GM18519 (cell line): ENCODE measurements around the gene CARHSP1.
"Not testable (repeated sequence)": the region's sequence is repeated elsewhere in the genome, so short reads cannot be mapped to it uniquely, and the experiment has no call there.

Source experiments
- ATAC-seq: cut with Tn5 transposase; IDR thresholded peaks from one replicate; pipeline ENCODE4 v1.9.1; 2021; ENCODE audit warnings: mild to moderate bottlenecking, moderate library complexity; ENCODE audit not compliant: unreplicated experiment, low FRiP score

The CARHSP1 gene

DNA sequence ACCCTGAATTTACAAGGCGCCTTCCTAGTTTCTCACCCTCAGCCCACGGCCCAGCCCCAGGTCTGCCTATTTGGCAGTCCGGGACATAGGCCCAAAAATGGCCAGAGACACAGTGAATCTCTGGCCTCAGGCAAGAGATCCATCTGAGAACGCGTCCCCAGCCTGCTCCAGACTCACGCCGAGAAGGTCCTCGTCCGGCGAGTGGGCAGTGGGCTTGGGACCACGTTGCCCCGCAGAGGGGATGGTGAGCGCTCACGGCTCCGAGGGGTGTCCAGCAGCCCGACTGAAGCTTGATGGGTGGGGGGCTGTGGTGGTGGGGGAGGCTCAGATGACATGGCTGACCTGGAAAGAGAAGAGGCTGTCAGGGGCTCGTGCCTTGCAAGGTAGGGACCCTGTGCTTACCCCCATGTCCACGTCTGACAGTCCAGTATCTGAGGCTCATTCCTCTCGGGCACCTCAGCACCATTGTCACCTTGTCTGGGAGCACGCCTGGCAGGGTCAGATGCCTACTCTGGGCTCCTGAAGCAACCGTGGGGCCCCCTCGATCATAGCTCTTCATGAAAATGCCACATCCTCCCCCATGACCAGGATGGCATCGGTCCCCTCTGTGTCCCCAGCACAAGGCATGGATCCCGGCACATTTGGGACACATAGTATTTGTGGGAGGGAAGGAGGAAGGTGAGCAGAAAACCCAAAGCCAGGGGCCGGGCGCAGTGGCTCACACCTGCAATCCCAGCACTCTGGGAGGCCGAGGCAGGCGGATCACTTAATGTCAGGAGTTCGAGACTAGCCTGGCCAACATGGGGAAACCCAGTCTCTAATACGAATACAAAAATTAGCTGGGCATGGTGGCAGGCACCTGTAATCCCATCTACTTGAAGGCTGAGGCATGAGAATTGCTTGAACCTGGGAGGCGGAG lies 9.6 kb downstream of the CARHSP1 start:
- ATAC-seq: no peak

DNA sequence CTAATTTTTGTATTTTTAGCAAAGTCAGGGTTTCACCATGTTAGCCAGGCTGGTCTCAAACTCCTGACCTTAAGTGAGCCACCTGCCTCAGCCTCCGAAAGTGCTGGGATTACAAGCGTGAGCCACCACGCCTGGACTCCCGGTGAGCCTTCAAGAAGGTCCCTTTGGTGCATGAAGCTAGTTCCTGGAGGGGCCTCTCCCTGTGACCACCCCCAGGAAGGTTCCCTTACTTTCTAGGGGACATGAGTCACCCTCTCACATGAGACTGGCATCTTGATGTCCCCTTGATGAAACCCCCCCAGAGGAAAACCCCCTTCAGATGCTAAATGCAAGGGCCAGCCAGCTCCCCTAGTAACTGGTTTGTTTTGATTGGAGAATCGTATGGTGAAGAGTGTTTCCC lies 12.8 kb downstream of the CARHSP1 start:
- no peak for ATAC-seq

DNA sequence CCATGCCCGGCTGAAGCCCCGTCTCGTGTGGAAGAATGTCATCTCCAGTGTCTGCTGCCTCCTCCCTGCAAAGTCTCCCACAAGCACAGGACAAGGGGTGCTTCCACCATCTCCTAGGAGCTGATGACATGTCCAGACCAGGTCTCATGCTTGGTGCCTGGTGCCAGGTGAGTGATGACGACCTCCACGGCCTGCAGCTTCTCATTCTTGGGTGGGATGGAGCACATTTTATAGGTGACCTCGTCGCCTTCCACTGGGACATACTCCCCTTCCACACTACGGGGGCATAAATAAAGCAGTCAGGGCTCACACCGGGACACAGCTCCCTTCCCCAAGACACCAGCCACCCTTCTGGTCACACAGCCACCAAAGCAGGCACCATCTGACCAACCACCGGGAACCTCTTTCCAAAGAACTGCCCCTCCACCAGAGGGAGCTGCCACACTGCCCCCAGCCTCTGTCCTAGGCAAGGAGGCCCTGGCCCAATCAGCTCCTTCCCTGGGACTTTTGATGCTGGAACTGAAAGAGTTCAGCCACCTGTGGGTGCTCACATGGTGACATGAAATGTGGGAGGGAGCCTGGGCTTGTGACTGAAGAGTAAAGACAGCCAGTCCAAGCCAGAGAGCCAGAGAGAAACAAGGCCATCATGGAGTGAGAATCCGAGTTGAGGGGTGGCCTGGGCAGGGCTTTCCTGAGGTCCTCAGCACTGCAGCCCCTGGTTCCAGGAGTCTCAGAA lies 13.6 kb downstream of the CARHSP1 start:
- ATAC-seq: no peak

DNA sequence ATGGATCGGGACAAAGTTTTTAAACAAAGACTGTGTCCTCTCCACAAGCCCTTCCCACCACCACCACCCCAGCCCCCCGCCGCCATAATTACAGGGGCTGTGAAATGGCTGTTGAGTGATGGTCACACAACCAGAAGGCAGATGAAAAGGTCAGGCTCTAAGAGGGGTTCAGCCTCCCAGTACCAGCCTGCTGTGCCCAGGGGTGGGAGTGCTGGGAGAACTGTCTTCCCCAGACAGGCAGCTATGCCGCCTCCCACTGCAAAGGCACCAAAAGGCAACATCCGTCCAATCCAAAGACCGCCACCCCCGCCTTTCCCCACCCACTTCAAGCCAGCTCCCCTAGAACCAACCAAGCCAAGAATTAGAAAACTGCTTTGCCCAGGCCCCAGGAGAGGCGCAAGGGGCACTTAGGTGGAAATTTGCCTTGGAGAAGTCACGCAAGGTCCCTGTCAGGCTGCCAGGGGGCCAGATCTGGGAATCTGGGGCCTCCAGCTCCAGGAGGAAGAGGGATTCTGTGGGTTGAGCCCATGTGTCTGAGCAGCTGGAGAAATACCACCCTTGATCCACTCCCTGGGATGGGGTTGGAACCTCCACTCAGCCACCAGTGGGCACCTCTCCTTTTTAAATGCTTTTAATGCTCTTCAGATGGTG lies 14.4 kb downstream of the CARHSP1 start:
- no peak for ATAC-seq

DNA sequence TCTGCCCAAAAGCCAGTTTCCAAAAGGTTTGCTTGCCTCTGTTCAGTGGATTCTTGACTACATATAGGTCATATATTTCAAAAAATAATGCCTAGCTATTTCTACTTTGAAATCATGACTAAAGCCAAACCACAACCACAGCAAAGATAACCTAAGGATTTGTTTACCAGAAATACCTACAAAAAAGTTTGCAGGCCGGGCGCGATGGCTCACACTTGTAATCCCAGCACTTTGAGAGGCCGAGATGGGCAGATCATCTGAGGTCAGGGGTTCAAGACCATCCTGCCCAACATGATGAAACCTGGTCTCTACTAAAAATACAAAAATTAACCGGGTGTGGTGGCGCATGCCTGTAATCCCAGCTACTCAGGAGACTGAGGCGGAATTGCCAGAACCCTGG lies 15.2 kb downstream of the CARHSP1 start:
- no peak for ATAC-seq

DNA sequence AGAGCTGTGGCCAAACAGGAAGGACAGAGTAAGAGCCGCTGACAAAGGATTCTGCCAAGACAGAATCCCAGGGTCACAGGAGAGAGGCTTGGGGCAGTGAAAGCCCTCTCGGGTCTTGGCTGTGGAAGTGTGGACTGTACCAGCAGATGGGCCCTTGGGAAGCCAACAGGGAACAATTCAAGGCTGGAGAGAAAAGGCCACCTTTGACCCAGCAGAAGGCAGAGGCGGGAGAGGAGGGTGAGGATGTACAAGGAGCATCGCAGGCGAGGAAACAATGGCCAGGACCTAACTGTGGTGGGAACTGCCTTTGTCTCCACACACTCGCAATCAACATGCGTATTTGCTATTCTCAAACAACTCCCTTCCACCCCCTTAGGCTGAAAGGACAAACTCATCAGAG lies 15.7 kb downstream of the CARHSP1 start:
- ATAC-seq: no peak

DNA sequence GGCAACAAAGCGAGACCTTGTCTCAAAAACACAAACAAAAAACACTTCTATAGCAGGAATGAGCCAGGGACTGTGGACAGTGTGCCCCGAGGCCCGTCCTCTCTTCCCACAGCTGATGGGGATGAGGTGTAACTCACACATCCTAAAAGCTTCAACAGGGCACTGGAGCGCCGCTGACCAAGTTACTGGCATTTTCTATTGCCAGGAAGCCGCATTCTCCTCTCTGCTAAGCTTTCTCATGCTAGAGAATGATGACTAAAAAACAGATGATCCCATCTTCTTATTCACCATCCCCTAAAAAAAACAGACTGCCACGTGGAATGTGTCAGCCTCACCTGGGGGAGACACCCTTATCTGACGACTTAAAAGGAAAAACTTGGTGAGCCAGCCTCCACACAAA lies 16.3 kb downstream of the CARHSP1 start:
- no peak for ATAC-seq

DNA sequence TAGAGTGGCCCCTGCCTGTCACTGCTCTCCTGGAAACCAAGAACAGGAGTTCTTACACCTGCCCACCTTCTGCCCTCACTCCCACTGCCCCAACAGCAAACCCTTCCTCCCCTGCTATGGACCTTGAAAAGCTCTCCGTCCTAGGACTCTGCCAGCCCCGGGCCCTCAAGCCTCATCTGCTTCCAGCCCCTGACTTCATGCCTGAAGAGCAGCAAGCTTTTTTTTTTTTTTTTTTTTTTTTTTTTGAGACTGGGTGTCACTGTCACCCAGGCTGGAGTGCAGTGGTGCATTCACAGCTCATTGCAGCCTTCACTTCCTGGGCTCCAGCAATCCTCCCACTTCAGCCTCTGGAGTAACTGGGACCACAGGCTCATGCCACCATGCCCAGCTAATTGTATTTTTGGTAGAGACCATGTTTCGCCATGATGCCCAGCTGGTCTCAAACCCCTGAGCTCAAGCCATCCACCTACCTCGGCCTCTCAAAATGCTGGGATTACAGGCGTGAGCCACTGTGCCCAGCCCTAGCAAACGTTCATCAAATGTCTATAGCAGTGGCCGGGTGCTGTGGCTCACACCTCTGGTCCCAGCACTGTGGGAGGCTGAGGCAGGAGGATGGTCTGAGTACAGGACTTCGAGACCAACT lies 16.9 kb downstream of the CARHSP1 start:
- ATAC-seq: no peak

DNA sequence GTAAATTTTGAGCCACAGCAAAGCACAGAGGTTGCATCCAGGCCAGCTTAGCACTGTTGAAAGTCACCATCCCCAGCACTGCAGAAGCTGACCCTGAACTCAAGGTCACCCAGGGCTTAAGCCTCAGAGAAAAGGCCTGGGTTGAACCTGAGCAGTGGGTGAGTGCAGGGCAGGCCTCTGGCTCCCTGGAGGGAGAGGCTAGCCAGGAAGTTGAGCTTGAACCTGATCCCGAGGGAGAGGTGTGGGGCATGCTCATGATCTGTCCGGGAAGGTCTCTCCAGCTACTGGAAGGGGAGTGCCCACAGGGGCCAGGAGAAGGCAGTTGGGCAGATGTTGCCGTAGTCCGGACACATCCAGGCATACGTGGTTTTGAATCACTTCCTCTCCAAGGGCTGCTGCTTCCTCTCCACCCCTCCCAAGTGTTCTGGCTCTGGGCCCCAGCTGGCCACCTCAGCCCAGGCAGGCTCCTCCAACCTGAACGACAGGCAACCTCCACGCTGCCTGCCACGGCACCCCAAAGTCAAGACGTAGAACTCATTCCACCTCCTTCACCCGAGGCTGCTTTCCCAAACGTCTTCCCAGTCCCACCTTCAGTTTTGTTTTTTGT lies 18.4 kb downstream of the CARHSP1 start:
- ATAC-seq: no peak

DNA sequence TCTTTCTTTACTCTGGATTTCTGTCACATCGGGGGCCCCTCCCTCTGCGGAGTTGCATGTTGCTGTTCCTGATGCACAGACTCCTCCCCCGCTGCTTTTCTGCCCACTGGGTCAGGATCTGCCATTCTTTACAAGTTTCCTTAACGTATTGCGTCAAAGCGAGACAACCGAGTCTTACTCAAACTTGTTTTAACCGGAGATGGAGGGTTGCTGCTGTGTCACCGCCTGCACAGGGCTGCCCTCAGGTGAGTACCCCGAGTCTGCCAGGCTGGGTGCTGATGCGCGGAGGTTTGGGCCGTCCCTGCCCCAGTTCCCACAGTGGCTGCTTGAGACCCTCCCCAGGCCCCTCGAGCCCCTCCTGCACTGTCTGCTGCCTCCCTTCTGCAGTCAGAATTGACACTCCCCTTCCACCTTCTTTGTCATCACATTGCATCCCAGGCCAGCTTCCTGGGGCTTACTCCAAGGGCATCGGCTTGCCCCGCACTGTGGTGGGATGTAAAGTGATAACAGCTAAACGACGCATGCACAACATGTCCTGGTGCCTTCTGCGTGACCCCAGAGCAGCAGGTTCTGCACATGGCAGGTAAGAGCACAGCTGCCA lies 19.3 kb downstream of the CARHSP1 start:
- ATAC-seq: no peak

DNA sequence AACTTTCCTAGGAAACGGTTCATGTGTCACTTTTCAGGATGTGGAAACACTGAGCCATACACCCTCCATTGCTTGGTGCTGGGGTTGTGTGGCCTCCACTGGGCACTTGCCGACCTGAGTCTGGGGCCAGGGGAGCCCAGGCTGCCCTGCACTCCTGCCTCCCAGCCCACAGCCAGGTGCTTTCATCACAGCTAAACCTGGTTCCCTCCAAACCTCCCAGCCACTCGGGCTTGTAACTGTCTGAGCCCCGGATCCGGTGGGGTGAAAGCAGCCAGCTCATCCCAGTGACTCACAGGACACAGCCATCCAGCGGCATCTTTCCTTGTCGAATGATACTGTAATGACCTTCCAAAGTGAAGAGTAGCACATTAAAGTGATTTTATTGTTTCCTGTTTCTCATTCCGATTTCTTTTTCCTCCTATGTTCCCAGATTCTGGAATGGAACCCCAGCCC lies 19.8 kb downstream of the CARHSP1 start:
- no peak for ATAC-seq

DNA sequence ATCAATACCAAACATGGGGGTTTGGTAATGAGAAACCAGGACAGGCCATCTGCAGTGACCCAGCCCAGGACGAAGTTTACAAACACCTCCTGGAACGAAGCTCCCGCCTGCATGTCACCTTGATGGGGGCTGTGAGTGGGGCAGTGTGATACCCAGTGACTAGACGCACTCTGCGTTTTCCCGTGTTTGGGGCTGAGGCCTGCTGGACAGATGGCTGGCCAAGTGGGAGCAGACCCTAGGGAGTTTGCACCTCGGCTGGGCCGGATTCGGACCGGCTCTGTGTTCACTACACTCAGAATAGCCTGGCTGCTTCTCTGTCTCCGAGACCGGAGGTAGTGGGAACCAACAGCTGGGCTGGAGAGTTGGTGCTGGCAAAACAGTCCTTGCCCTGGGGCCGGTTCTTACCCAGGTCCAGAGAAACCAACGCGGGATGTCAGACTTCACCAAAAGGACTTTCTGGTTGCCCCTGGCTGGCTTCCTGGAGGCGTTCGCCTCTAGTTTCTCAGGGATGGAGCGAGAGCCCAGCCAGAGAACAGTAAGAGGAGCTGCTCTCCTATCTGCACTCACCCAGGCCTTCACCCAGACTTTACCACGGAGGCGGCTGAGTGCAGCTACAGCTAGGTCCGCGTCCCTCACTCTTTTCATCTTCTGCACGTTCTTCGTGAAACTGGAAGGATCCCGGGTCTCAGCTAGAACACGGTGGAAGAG lies 20.4 kb downstream of the CARHSP1 start:
- ATAC-seq: no peak

DNA sequence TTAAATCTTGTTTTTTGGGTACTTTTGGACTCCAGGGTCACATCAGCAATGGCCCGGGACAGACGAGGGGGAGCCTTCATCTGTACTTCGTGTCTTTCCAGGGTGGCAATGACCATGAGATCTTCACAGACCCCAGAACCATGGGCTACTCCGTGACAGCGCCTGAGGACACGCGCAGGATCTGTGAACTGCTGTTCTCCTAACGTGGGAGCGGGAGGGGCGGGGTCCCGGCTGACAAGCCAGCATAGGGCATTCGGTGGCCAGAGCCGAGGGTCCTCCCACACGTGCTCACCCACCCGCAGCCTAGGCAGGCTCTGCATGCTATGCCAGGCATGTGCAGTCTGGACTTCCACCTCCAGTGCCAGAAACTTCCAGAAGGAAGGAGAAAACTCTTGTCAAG lies 21.2 kb downstream of the CARHSP1 start:
- ATAC-seq: no peak

DNA sequence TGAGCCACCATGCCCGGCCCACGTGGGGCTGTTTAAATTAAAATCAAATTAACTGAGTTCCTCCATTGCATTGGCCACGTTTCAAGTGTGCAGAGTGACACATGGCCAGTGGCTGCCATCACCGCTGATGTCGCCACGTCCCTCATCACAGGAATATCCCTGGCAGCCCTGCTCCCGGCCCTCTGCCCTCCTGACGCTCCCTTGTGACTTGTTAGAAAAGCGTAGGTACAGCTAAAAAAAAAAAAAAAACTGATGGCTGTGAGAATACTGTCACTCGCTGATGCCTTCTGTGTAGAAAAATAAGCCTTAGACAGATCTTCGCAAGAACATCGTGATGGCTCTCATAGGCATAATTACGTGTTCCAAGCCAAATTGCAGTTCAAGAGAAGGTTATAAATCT lies 21.7 kb downstream of the CARHSP1 start:
- ATAC-seq: no peak

DNA sequence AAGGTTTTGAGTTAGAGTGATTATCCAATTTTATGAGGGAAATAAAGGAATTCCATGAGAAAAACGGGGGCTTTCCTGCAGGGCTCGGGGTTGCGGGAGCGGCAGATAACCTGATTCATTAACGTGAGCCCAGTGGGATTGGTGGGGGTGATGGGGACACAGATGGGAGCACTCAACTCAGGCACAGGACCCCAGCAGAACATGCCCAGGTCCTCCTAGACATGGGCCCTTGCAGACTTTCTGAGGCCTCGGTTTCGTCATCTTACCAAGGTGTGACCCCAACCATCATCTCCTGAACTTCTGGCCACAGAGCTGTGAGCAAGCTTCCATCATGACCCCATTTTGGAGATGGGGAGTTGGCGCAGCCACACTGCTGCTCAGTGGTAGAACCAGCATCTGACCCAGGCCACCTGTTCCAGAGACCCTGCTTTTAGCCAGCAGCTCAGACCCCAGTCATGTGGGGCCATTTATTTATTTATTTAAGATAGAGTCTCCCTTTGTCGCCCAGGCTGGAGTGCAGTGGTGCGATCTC lies 22.3 kb downstream of the CARHSP1 start:
- ATAC-seq: no peak

DNA sequence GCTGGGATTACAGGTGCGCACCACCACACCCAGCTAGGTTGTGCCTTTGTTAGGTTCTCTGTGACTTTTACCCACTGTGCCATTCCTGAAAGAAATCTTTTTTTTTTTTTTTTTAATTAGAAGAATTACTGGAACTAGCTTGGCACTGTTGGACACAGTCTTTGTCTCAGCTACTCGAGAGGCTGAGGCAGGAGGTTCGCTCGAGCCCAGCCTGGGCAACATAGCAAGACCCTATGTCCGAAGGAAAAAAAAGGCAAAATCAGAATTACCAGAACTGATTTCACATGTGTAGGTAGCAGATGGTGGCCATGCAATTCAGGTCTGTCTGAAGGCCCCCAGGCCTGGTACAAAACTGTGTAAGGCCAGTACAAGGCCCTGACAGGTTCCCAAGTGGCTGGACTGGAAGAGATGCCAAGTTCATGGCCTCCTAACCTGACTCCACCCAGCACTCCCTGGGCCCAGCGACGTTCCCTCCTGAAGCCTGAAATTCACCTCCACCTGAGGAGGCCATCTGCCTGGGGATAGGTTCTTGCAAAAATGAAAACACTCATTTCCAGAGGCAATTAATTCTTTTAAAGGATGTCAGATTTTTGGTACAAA lies 23.0 kb downstream of the CARHSP1 start:
- ATAC-seq: no peak

DNA sequence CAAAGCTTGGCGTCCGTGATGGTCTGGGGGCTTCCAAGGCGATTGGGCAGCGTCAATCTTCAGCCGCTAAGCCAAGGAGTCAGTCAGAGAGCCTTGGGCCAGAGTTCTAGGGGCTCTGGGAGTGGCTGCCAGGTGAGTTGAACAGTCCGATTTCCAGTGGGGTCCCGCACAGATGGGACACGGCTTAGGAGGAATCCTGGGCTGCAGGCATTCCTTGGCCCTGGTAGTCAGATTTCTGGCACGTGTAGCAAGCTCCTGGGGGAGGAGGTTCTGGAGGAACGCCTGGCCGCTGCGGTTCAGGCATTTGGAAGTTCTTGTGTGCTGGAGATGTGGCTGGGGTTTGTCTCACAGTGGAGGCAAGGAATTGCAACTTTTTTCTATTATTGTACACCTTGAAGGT lies 25.5 kb downstream of the CARHSP1 start:
- ATAC-seq: not testable (repeated sequence)

DNA sequence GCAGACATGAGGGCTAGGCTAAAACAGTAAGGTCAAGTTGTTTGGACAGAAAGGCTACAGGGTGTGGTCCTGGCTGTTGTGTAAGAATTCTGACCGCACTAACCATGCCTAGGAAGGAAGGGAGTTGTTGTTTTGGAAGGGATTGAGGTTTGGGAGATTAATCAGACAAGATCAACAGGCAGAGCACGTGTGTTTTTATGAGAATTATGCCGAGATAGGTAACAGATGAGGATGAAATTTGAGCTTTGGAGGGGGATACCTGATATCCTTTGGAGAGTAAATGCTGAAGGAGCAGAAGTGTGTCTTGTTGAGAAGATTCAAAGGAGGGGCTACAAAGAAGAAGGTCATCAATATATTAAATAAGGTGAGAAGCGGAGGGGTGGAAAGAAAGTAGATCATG lies 26.8 kb downstream of the CARHSP1 start:
- not testable (repeated sequence) for ATAC-seq

DNA sequence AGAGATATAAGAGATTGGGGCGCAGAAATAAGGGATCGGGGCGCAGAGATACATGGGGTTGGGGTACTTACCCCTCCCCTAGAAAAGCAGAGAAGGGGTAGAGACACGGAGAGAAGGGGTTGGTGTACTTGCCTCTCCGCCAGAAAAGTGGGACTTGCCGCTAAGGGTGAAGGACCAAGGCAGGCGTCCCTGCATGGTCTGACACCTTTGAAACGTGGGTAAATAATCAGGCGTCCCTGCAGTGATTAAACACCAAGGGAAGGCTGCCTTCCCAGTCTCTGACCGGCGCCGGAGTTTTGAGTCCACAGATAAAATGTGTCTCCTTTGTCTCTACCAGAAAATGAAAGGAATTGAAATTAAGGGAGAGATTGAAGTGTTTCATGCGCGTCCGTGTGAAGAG lies 31.2 kb downstream of the CARHSP1 start:
- not testable (repeated sequence) for ATAC-seq
